ENCODE results near the gene CLSTN2.

DNA sequence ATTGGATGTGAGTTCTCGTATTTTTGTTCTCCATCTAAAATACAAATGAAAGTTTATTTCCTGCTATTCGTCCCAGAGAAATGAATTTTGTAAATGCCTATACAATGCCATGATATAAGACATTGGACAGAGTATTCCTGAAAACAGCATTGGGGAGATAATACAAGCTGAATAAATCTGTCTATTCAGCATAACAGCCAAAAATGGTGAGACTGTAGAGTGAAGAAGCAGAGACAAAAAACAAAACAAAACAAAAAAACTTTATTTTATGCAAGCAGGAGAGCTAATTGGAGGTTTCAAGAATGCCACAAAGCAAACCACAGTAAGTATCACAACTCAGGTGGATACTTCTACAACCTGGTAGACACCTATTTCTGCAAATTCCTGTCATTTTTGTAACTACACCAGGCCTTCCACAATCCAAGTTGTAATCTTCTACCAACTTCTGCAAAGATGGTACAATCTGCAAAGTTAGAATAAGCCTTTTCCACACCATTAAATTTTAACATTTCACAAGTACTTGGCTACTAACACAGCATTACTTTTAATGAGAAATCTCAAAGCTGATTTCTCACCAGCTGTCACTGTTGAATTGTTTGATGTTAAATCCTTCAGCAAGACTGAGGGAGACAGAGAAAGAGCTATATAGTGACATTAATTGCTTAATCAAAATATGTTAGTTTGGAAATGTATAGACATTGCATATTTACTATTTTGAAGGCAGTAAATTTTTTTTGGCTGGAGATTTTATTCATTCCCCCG lies 163.1 kb downstream of the CLSTN2 start:
- no peak for TF ChIP-seq TARDBP (IDR thresholded peaks at IDR 0.05)
- TF ChIP-seq FOXM1 (IDR thresholded peaks at IDR 0.05; ENCODE audit: borderline replicate concordance), result no peak
- TF ChIP-seq ELF4 (IDR thresholded peaks at IDR 0.05), result no peak
- no peak for TF ChIP-seq SP1 (IDR thresholded peaks at IDR 0.05)
- TF ChIP-seq HDGF (IDR thresholded peaks at IDR 0.05; ENCODE audit: borderline replicate concordance), result no peak
- no peak for TF ChIP-seq BHLHE40 (IDR thresholded peaks at IDR 0.05; ENCODE audit: borderline replicate concordance)
- no peak for TF ChIP-seq SUZ12 (IDR thresholded peaks at IDR 0.05)
- TF ChIP-seq, protein P1, sequence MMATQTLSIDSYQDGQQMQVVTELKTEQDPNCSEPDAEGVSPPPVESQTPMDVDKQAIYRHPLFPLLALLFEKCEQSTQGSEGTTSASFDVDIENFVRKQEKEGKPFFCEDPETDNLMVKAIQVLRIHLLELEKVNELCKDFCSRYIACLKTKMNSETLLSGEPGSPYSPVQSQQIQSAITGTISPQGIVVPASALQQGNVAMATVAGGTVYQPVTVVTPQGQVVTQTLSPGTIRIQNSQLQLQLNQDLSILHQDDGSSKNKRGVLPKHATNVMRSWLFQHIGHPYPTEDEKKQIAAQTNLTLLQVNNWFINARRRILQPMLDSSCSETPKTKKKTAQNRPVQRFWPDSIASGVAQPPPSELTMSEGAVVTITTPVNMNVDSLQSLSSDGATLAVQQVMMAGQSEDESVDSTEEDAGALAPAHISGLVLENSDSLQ (IDR thresholded peaks at IDR 0.05), result no peak
- TF ChIP-seq ZNF384 (IDR thresholded peaks at IDR 0.05), result no peak
- no peak for TF ChIP-seq FOXA1 (IDR thresholded peaks at IDR 0.05)
- no peak for TF ChIP-seq ARNT (IDR thresholded peaks at IDR 0.05)
- no peak for TF ChIP-seq LEF1 (IDR thresholded peaks at IDR 0.05; ENCODE audit: borderline replicate concordance)
- TF ChIP-seq NFRKB (IDR thresholded peaks at IDR 0.05), result no peak

Measured in HEK293T (cell line).